Activated T-cell treated with anti-CD3 and anti-CD28 coated beads, Interleukin-2, amount 50 U/mL, for 72 hours (primary cell): Measurements from ENCODE around the gene EVX2. TPM values are rescaled to one million over a fixed set of nuclear protein-coding genes. Genes with fewer than 3 reads are reported as not detected.

ENCODE experiments used
- ATAC-seq, 2 donors: fragments of 150-1000 bp; cut with Tn5 transposase; replicated peaks in 1 of 2; 2 replicates each; pipeline ENCODE4 v1.10.0; 2021; ENCODE audit warnings: moderate library complexity in 2 of 2, mild to moderate bottlenecking in 1 of 2
- DNase-seq, 2 donors: peaks; one replicate each; pipeline ENCODE4 v3.0.0; 2021 to 2022; ENCODE audit warnings: mixed read lengths in 1 of 2
- H3K27ac Mint-ChIP-seq: one replicate; pipeline ENCODE4 v1.8.0; 2022; ENCODE audit warnings: mild to moderate bottlenecking, moderate library complexity, mixed read lengths
- H3K27me3 Mint-ChIP-seq: one replicate; pipeline ENCODE4 v1.8.0; 2022; ENCODE audit warnings: low read depth, mixed read lengths
- H3K36me3 Mint-ChIP-seq, 2 donors: one replicate each; pipeline ENCODE4 v1.8.0; 2022; ENCODE audit warnings: mixed read lengths in 2 of 2, mild to moderate bottlenecking in 1 of 2; ENCODE audit not compliant: insufficient read depth in 2 of 2
- H3K4me1 Mint-ChIP-seq: one replicate; pipeline ENCODE4 v1.8.0; 2022; ENCODE audit warnings: low read depth, mixed read lengths
- H3K4me3 Mint-ChIP-seq, 2 donors: one replicate each; pipeline ENCODE4 v1.8.0; 2022; ENCODE audit warnings: mild to moderate bottlenecking in 2 of 2, mixed read lengths in 2 of 2, moderate library complexity in 2 of 2
- H3K9me3 Mint-ChIP-seq, 2 donors: one replicate each; pipeline ENCODE4 v1.8.0; 2022; ENCODE audit warnings: mixed read lengths in 2 of 2
- total RNA-seq, 2 donors: library from RNA; stranded (reverse); gene quantifications; one replicate each; pipeline ENCODE4 v1.2.3, GENCODE V29; 2022

Gene EVX2
- total RNA-seq, 2 donors from 2014 or later = not detected

GRCh38 chr2:176038694-176039093, 45.1 kb downstream of the EVX2 start:
- Mint-ChIP-seq H3K4me3 (no peak overlapping the region), H3K9me3 (peaks cover 0 to 2% of the 10 kb centered on the region in 2 donors), H3K36me3 (peaks cover 1 to 2% of the 10 kb centered on the region in 2 donors), H3K4me1 (no peaks in the 10 kb centered on the region), H3K27me3 (peaks cover 43% of the 10 kb centered on the region), H3K27ac (no peak overlapping the region)
- no peak for DNase-seq
- ATAC-seq = no peak

- Mint-ChIP-seq H3K9me3 (no peaks in the 10 kb centered on the region), H3K4me1 (no peaks in the 10 kb centered on the region), H3K4me3 (no peak overlapping the region), H3K27ac (no peak overlapping the region), H3K27me3 (peaks cover 36% of the 10 kb centered on the region), H3K36me3 (no peaks in the 10 kb centered on the region)
- no peak for ATAC-seq
- no peak for DNase-seq
Measured at GRCh38 chr2:176035013-176035691, 48.6 kb downstream of the EVX2 start.

GRCh38 chr2:176027806-176028205, 56.0 kb downstream of the EVX2 start:
- Mint-ChIP-seq H3K36me3 (no peaks in the 10 kb centered on the region), H3K27me3 (peaks cover 24% of the 10 kb centered on the region), H3K27ac (no peak overlapping the region), H3K4me1 (no peaks in the 10 kb centered on the region), H3K4me3 (no peak overlapping the region), H3K9me3 (no peaks in the 10 kb centered on the region)
- DNase-seq (no peak), ATAC-seq (no peak)

Other genes starting within 250 kb of the EVX2 start
- 10 to 100 TPM; 26.5 to 29.6 TPM for gene LNPK, start 81.7 kb downstream of the EVX2 start, total RNA-seq
- gene HOXD13, start 8.8 kb upstream of the EVX2 start, total RNA-seq = not detected
- not detected for gene HOXD12, start 15.8 kb upstream of the EVX2 start, total RNA-seq
- gene HOXD11, start 23.3 kb upstream of the EVX2 start, total RNA-seq = not detected
- gene HOXD10, start 32.8 kb upstream of the EVX2 start, total RNA-seq = not detected
- gene HOXD9, start 38.8 kb upstream of the EVX2 start, total RNA-seq = not detected
- not detected for gene HOXD8, start 45.7 kb upstream of the EVX2 start, total RNA-seq
- gene HOXD4, start 67.6 kb upstream of the EVX2 start, total RNA-seq = not detected
- gene HOXD3, start 73.3 kb upstream of the EVX2 start, total RNA-seq = not detected
- not detected for gene HOXD1, start 104.7 kb upstream of the EVX2 start, total RNA-seq
- 10 to 100 TPM; 20.6 to 26.7 TPM for gene MTX2, start 185.5 kb upstream of the EVX2 start, total RNA-seq